Activated T-cell treated with anti-CD3 and anti-CD28 coated beads for 24 hours (primary cell): ENCODE measurements around the gene MAP4K1.

Source experiments
- DNase-seq: peaks from one replicate; pipeline ENCODE4 v3.0.0-alpha.2; 2020; ENCODE audit warnings: low read depth

The MAP4K1 gene

DNA sequence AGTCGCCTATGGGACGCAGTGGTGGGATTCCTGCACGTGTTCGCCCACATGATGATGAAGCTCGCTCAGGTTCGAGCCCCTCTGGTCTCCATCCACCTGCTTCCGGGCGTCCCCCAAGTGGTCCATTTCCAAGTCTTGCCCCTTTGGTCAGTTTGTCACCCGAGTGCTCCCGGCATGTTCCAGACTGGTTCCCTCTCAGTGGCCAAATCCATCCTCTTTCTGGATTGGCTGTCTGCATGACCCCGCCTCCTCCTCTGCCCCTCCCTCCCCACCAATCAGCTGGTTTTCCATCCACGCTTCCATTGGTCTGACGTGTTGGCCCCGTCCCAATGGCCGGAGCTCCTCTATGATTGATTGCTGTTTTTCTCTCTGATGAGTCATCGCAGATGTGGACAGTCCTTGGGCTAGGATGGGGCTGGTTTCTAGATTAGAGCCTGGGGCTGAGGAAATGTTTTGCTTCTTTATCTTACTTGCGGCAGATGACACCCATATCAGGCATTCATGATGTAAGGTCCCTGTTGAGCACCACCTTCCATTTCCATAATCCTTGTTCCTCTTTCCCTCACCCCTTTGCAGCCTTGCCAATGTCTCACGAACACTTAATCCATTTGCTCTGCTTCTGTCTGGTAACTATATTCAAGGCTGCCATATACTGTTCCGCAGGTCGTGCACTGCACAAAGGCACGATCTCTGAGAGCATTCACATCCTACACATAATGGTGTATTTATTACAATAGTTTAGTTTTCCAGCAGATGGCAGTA is 73.8 kb downstream of the MAP4K1 start:
- DNase-seq: no peak

DNA sequence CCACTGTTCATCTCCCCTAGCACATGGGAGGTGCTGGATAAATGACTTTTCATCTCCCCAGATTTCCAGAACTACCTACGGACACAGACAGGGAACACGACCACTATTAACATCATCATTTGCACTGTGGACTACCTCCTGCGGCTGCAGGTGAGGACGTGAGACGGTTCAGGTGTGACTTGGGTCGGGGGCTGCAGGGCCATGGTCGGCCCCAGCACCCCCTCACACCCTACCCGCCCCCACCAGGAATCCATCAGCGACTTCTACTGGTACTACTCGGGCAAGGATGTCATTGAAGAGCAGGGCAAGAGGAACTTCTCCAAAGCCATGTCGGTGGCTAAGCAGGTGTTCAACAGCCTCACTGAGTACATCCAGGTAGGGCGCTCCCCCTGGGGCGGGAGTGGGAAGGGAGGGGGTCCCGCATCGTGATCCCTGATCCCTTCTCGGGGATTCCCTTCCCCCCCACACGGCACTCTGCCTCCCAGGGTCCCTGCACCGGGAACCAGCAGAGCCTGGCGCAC is 74.4 kb downstream of the MAP4K1 start:
- DNase-seq: no peak

DNA sequence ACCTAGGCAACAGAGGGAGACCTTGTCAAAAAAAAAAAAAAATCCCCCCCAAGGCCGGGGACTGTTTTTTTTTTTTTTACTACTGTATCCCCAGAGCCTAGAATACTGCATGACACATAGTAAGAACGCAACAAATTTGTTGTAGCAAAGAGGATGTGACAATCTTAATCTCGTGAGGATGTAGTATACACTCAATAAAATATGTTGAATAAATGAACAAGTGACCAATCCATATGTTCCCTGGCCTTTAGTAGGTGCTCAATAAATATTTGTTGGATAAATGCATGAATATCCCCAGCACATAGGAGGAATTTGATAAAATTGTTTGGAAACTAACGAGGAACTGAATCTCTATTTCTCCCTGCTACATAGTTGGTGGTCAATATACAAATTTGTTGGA is 75.7 kb downstream of the MAP4K1 start:
- no peak for DNase-seq

DNA sequence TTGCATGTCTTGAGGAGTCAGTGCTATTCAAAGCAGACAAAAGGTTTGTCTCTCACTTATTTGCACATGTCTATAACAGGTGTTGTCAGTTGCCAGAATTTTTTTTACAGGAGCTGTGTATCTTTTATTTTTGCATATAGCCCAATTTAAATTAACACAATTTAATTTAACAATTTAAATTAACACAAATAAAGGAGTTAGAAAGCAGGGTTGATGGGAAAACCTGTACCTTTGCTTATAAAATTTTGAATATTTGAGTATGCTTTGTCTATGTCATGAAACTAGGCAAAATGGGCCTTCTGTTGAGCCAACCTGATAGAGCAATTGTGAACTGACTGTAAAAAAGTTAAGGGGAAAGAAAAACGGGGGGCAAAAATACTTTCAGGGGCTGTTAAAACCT is 78.0 kb downstream of the MAP4K1 start:
- no peak for DNase-seq

DNA sequence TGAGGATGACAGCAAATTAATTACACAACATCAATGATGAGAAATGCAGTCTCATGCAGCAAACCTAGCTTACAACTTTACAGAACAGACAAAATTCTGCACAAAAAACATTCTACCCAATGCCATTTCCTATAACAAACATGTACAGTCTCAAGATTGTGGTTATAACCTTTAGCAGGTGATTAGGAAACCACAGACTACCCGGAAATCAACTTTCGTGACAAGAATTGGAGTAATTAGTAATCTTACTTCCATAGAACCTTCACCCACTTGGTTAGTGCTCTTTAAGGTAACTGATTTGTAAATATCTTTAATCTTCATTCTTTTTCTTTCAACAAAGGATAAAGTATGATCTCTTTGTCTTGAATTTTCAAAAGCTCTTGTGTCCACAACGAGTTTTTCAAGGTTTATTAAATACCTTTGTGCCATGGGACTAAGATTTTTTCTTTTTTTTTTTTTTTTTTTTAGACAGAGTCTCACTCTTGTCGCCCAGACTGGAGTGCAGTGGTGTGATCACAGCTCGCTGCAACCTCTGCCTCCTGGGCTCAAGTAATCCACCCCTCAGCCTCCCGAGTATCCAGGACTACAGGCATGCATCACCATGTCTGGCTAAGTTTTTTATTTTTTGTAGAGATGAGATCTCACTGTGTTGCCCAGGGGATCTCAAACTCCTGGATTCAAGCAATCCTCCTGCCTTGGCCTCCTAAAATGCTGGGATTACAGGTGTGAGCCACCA is 78.8 kb downstream of the MAP4K1 start:
- DNase-seq: peak; percentile 26

DNA sequence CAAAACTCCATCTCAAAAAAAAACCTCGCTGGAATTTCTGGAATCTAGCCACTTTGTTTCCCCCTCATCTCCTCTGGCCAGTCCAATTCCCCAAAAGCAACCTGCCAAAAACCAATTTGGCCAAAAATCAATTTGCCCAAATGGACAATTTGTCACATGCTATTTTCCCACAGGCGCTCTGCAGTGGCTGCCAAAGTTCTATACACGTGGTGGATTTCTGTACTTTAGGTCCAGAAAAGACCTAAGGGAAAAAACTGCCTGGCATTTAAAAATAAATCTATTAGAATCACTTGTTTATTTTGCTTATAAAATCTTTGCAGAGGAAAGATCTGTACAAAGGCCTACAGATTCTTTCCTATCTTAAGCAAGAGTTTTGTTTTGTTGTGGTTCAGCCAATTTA is 79.4 kb downstream of the MAP4K1 start:
- DNase-seq: no peak
